GM18526 (cell line): ENCODE data around the gene CDC42EP2.

Source experiments
- POLR2A ChIP-seq: IDR thresholded peaks from 3 replicates; pipeline ENCODE4 v1.6.1; 2011; ENCODE audit not compliant: insufficient read length; ENCODE audit errors: extremely low read depth

The CDC42EP2 gene, protein sequence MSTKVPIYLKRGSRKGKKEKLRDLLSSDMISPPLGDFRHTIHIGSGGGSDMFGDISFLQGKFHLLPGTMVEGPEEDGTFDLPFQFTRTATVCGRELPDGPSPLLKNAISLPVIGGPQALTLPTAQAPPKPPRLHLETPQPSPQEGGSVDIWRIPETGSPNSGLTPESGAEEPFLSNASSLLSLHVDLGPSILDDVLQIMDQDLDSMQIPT

GRCh38 chr11:65314501-65315203, at the start of gene CDC42EP2:
TSS of gene CDC42EP2 (plus strand) at chr11:65314866. CDS start at chr11:65320899, 6,033 bp downstream.
- TF ChIP-seq POLR2A: no peak

DNA sequence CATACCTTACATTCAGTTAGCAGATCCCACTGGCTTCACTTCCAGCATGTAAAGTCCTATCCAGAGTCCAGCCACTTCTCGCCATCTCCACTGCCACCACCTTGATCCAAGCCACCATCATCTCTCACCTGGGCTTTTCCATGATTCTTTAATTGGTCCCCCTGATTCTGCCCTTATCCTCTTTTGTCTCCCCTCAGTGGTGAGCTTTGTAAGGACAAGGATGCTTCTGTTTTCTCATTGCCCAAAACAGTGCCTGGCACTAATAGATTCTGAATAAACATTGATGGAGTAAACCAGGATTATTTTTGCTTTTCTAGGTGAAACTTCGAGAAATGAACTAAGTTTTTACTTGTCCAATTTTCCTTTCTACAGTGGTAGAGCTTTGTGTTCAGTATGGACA, 48.5 kb upstream of the CDC42EP2 start:
- TF ChIP-seq POLR2A: no peak

DNA sequence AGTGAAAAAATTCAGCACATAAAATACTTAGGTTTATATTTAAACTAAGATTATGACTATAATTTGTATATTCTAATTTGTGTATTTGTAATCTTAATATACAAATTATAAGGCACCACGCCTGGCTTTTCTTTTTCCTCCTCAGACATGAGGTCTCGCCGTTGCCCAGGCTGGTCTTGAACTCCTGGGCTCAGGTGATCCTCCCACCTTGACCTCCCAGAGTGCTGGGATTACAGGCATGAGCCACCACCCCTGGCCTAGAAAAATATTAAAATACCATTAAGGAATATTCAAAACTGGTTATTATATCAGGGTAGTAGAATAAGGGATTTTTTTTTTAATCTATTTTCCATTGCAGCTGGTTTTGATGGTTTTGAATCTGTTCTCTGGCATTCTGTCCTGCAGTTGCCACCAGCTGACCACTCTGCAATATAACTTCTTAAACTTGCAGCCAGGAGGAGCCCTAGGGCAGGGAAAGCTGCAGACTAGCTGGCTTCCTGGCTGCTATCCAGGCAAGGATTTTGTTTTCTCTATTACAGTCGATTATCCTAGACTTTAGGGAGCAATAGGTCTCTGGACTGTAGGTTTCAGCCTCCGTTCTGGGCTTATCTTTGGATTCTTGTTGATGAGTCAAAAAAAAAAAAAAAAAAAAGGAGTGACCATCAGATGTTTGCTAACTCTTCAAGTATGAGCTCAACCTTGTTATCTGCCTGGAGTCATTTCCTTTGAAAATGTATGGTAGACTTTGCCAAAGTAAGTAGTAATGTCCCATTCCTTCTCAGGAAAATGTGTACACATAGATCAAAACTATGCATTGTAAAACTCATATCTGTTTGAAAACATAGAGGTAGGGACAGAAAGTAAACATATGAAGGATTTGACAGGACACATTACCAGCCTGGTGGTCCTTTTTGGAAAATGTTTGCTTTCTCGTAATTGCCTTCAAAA, 39.7 kb upstream of the CDC42EP2 start:
- no peak for TF ChIP-seq POLR2A

GRCh38 chr11:65275906-65276305, 38.8 kb upstream of the CDC42EP2 start:
- no peak for TF ChIP-seq POLR2A

DNA sequence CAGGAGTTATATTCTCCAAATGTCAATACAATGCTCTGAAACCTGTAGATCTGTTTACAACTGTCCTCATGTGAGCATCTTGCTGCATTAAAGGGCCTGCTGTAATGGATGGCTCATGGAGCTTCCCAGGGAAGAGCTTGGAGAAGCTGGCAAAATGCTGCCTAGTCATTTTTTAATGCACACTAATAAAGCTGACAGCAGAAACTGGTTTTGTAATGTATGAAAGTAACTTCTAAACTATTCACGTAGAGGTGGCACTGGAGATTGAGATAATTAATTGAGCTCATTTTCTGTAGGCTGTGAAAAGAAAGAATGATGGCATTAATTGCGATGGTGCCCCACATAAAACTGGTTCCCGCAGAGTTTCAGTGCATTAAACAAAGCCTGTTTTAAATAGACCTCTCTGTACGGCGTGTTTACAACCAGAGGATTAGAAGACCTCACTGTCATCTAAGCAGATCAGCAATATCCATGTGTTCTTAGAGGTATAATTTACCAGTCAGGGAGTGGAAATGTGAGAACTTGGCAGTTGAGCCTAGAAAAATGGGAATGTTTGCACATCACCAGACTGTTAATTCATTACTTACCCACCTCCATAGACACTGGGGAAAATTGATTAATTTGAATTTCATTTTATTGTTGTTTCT, 36.9 kb upstream of the CDC42EP2 start:
- TF ChIP-seq POLR2A: no peak

GRCh38 chr11:65278356-65278755, 36.3 kb upstream of the CDC42EP2 start:
- no peak for TF ChIP-seq POLR2A

GRCh38 chr11:65279279-65279678, 35.4 kb upstream of the CDC42EP2 start:
- TF ChIP-seq POLR2A: no peak

GRCh38 chr11:65279741-65280440, 34.8 kb upstream of the CDC42EP2 start:
- TF ChIP-seq POLR2A: no peak

DNA sequence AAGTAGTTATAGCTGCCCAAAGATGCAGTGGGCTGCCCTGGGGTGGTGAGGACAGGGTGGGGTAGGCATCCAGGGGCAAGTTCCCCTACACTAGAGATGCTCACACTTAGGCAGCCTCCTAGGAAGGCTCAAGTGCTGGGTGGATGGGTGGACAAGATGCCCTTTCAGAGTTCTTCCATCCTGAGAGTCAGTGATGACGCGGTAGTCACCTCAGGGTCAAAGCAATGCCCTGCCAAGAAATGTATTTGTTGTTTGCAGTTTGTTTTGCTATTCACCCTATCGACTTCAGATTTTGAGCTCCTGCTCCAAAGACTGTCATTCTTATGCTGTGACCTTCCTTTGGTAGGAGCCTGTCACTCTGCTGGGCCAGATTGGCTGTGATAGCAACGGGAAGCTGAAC, 34.0 kb upstream of the CDC42EP2 start:
- no peak for TF ChIP-seq POLR2A

DNA sequence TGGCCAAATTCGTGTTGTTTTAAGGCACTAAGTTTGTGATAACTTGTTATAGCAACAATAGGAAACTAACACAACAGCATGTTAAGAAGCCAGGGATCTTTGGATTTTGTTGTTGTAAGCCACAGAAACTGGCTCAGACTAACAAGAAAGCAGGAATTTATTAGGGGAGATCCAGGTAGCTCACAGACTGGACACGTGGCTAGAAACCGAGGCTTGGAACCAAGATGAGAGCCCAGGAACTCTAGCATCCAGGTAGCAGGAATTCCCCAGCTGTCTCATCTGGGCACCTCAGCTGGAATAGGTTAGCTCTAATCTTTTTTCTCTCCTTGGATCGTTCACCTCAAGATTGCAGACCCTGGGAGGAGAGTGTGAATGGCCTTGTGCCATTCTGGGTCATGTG, 28.0 kb upstream of the CDC42EP2 start:
- TF ChIP-seq POLR2A: no peak

DNA sequence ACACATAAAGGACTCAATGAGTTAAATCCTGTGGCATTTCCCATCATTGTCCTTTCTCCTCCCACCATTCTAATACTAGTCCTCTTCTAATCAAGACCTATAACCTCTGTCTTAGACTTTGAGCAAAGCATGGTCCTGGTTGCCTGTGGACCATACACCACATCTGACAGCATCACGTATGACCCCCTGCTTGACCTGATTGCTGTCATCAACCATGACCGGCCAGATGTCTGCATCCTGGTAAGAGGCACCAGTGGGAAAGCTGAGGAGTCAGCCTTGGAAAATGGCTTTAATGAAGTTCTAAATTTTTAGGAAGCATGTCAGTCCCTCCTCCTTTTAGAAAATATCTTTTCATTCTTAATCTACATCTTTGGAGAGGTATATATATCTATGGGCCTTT, 27.1 kb upstream of the CDC42EP2 start:
- TF ChIP-seq POLR2A: no peak

DNA sequence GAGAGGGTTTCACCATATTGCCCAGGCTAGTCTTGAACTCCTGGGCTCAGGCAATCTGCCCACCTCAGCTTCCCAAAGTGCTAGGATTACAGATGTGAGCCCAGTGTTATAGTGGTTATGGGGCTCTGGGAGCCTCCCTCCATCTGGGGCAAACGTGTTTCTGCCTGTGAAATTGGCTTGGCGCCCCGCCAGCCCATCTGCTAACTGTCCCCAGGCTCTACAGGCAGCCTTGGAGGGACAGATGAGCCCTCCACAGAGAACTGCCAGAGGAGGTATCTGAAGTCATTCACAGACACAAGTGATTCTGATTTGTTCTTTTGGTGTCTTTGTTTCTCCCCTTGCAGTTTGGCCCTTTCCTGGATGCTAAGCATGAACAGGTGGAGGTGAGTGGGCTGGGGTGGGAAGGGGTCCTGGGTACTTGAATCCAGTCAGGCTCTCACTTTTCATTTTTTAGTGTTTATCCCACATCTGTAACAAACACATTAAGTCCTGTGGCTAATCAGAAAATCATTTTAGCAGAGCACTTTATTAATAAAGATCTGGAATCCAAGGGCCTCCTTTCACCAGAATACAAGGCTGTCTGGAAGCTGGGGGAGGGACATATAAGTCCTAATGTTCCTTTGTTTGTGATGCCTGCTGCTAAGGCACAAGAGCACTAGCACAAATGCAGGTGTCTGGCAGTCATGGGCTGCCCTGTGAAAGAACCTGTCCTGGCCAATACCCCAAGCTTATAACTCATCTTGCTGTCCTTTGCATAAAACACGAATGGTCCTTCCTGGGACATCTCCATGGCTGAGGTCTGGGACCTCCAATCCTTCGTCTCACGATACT, 25.7 kb upstream of the CDC42EP2 start:
- TF ChIP-seq POLR2A: no peak

DNA sequence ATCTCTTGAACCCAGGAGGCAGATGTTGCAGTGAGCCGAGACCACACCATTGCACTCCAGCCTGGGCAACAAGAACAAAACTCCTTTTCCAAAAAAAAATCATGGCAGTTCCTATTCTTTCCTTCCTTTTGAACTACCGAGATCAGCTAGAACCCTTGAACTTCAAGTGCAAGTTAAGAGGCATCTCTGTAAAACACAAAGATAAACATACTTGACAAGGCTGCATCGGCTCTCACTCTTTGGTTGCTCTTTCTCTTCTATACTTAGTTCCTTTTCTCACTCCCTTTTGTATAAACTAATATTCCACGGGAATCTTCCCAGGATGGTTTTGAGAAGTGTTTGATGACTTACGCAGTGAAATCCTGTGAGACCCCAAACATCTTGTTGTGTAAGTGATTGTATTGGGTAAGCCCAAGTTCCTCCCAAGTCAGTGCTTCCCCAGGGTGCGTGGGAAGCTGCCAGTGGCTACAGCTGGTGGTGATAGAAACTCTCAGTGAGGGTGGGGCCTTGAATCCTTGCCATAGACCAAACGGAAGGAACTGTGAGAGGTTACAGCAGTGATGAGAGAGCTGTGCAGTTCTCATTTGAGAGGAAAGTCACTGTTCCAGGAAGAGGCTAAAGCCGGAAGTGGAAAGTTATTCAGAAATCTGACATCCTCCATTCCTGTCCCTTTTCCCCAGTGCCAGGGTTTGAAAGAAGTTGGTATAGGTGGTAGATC, 24.1 kb upstream of the CDC42EP2 start:
- TF ChIP-seq POLR2A: no peak
